ENCODE results near the gene OR5AR1.

OR5AR1 gene

GRCh38 chr11:56714206-56714605 is 50.7 kb downstream of the OR5AR1 start:
- TF ChIP-seq CTCF (IDR thresholded peaks at IDR 0.05): no peak
- intact Hi-C loops (cut with DNase I; ENCODE audit: low total_unique reads): no loop called here
- DNase-seq: no peak
- H3K27me3 ChIP-seq: no peaks in the 10 kb centered on the region
- H3K4me3 ChIP-seq: no peak overlapping the region
- no peak overlapping the region for H3K27ac ChIP-seq
- no peaks in the 10 kb centered on the region for H3K4me1 ChIP-seq
- no peaks in the 10 kb centered on the region for H3K36me3 ChIP-seq
- no peaks in the 10 kb centered on the region for H3K9me3 ChIP-seq

Data from tibial artery (tissue), 4 donors.